ENCODE results near the gene DDX51. TPM values are rescaled to one million over a fixed set of nuclear protein-coding genes. Genes with fewer than 3 reads are reported as not detected.

The DDX51 gene
- total RNA-seq, 1 experiment from 2014 or later = 29.3 TPM

GRCh38 chr12:132178316-132178715 is 34.2 kb upstream of the DDX51 start:
- ChIA-PET POLR2A (interaction anchor here (0.6 kb wide), 1 partner anchor 17 kb away, joined by 3 read pairs; no protein-coding TSS in a partner anchor), CTCF (no interaction called here)
- ATAC-seq (no peak), DNase-seq (ENCODE audit: low read depth, low spot score) (no peak)
- no peak for TF ChIP-seq POLR2AphosphoS5 (IDR thresholded peaks at IDR 0.05; ENCODE audit: low read depth, low read length)
- TF ChIP-seq REST (IDR thresholded peaks at IDR 0.05; ENCODE audit: insufficient read depth in 1 of 2, low read depth in 2 of 2, low read length in 1 of 2) = no peak
- no peak for TF ChIP-seq SIN3A (IDR thresholded peaks at IDR 0.05; ENCODE audit: borderline replicate concordance, insufficient read depth, low read depth, low read length)
- no peak for TF ChIP-seq CTCF (IDR thresholded peaks at IDR 0.05)
- intact Hi-C loops (cut with micrococcal nuclease; ENCODE audit: unreplicated experiment) (no loop called here), in situ Hi-C loops (cut with HindIII; ENCODE audit: low pct_unique_long_range_greater_than_20kb, low sequenced_read_pairs) (no loop called here)
- Histone ChIP-seq H3K9me3 (ENCODE audit: control insufficient read depth, insufficient read depth, low read depth, low read length) (no peaks in the 10 kb centered on the region), H3K36me3 (ENCODE audit: control insufficient read depth, insufficient read depth, low read length) (no peaks in the 10 kb centered on the region), H3K27ac (ENCODE audit: low read length) (no peak overlapping the region), H3K27me3 (ENCODE audit: control insufficient read depth, insufficient read depth, low read length) (peaks cover under 1% of the 10 kb centered on the region), H3K4me1 (ENCODE audit: control insufficient read depth, insufficient read depth, low read length) (peaks cover 4% of the 10 kb centered on the region; the same call in 1 of the 2 replicates), H3K4me3 (ENCODE audit: low read depth in 2 of 2, low read length in 2 of 2) (no peak overlapping the region; a peak in 1 of 4 replicates)
- BruUV-seq (replicated peaks) = no TSS peak

- intact Hi-C loops (cut with micrococcal nuclease; ENCODE audit: unreplicated experiment) (no loop called here), in situ Hi-C loops (cut with HindIII; ENCODE audit: low pct_unique_long_range_greater_than_20kb, low sequenced_read_pairs) (no loop called here)
- DNase-seq (ENCODE audit: low read depth, low spot score) (no peak), ATAC-seq (no peak)
- Histone ChIP-seq H3K27ac (ENCODE audit: low read length) (no peak overlapping the region), H3K36me3 (ENCODE audit: control insufficient read depth, insufficient read depth, low read length) (no peaks in the 10 kb centered on the region), H3K4me3 (ENCODE audit: low read depth in 2 of 2, low read length in 2 of 2) (no peak overlapping the region), H3K4me1 (ENCODE audit: control insufficient read depth, insufficient read depth, low read length) (peaks cover 4% of the 10 kb centered on the region; the same call in 1 of the 2 replicates), H3K27me3 (ENCODE audit: control insufficient read depth, insufficient read depth, low read length) (no peaks in the 10 kb centered on the region), H3K9me3 (ENCODE audit: control insufficient read depth, insufficient read depth, low read depth, low read length) (no peaks in the 10 kb centered on the region)
- ChIA-PET CTCF (no interaction called here), POLR2A (no interaction called here)
- TF ChIP-seq POLR2AphosphoS5 (IDR thresholded peaks at IDR 0.05; ENCODE audit: low read depth, low read length) (no peak), CTCF (IDR thresholded peaks at IDR 0.05) (no peak), REST (IDR thresholded peaks at IDR 0.05; ENCODE audit: insufficient read depth in 1 of 2, low read depth in 2 of 2, low read length in 1 of 2) (no peak), SIN3A (IDR thresholded peaks at IDR 0.05; ENCODE audit: borderline replicate concordance, insufficient read depth, low read depth, low read length) (no peak), TCF7L2 (IDR thresholded peaks at IDR 0.05; ENCODE audit: low read depth, low read length) (no peak)
- BruUV-seq (replicated peaks) = no TSS peak
These were observed 32.9 kb upstream of the DDX51 start for GRCh38 chr12:132176920-132177551.

All from Panc1 (cell line).